TTC549 (cell line): ENCODE results near the gene CIDEA.
"Not testable (repeated sequence)": the region's sequence is repeated elsewhere in the genome, so short reads cannot be mapped to it uniquely, and the experiment has no call there.

ENCODE experiments used
- FAIRE-seq: peaks from 2 replicates; lab custom pipeline; 2012; peaks lifted over from hg19 to GRCh38; lab: Jason Lieb, UNC

The CIDEA gene, protein sequence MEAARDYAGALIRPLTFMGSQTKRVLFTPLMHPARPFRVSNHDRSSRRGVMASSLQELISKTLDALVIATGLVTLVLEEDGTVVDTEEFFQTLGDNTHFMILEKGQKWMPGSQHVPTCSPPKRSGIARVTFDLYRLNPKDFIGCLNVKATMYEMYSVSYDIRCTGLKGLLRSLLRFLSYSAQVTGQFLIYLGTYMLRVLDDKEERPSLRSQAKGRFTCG

DNA sequence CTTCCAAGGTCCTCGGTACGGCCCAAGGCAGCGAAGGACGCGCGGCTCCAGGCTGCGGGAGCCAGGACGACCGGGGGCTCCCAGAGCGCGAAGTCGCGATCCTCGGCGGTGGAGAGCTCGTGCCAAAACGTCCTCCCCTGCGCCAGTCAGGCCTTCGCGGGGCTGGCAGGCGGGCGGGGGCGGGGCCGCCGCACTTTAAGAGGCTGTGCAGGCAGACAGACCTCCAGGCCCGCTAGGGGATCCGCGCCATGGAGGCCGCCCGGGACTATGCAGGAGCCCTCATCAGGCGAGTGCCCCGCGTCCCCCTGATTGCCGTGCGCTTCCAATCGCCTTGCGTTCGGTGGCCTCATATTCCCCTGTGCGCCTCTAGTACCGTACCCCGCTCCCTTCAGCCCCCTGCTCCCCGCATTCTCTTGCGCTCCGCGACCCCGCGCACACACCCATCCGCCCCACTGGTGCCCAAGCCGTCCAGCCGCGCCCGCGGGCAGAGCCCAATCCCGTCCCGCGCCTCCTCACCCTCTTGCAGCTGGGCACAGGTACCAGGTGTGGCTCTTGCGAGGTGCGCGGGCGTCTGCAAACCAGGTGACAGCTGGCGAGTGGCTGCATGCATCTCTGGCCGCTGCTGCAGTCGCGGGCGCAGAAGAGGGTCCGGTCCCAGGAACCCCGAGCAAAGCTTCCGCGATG is at the start of gene CIDEA:
TSS of gene CIDEA (plus strand) at position 226 of the 684 bp plus-strand sequence. CDS start at position 249, 23 bp downstream.
- no peak for FAIRE-seq

DNA sequence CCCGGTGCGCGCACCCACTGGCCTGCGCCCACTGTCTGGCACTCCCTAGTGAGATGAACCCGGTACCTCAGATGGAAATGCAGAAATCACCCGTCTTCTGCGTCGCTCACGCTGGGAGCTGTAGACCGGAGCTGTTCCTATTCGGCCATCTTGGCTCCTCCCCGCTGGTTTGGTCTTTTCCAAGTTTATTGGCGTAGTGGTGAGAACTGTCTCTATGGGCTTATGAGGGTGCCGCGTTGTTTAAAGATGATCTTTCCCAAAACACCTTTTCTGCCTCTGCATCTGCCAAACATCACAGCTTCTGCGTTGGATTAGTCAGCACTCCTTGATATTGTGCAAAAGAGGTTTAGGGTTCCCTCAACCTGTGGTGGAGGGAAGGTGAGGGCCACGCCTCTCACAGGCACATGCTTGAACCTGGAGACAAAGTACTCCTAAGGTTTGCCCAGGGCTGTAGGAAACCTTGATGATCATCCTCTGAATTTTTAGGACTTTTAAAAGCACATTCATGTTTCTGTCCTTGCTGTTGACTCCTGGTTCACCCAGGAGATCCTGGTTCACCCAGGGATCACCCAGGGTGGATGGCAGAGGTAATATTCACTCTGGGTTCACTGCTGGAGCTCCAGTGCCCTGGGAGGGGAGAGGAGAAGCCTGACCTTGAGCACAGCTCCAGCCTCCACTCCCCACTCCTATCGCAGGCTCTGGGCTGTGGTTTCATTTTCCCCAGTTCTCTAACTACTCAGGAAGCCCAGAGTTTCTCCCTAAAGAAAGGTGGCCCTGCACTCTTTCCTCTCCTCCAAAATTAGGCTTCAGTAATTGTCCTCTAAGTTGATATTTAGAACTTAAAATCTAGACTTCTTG is 45.6 kb upstream of the CIDEA start:
- FAIRE-seq: not testable (repeated sequence)

DNA sequence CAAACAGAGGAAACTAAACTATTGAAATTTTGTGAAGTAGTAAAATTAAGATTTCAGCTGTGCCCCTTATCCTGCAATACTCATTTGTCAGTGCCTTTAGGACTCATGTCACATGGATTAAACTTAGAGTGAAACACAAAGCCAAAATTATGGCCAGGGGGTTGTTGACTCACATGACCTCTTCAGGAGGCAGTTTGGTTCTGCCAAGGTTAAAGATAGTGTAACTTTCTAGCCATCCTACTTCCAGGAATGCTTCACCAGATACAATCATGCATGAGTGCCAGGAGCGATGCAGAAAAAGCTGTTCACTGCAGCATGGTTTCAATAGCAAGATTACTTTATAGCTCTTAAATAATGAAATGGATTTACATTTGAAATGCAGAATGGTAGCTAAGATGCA is 41.9 kb upstream of the CIDEA start:
- FAIRE-seq: not testable (repeated sequence)

DNA sequence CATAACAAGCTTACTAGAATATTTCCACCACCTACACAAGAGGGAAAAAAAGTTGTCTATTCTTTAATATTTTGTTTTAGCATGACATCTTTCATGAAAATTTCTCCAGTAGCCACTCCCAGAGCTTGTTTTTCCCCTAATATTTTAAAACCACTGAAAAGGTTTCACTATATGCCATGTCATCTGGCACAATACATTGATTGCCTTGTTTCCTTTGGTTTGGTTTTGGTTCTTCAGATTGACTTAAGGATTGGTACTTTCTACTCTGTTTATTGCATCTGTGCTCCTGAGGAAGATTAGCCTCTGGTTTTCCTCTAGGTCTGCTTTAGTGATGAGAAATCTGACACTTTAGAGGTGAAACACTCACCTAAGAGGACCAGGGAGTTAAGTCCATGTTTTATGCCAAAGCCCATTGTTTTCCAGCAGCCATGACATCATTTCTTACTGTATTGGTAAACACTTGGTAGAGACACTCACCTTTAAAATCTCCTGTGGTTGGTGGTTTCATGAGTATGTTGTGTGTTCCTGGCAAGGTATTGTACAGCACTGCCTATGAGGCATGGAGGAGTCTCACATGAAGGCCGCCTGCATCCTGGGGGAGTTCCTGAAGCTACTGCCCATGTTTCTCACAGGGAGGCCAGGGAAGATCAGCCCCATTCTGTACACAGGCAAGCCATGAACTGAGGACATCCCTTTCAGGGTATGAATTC is 39.7 kb upstream of the CIDEA start:
- FAIRE-seq: not testable (repeated sequence)

DNA sequence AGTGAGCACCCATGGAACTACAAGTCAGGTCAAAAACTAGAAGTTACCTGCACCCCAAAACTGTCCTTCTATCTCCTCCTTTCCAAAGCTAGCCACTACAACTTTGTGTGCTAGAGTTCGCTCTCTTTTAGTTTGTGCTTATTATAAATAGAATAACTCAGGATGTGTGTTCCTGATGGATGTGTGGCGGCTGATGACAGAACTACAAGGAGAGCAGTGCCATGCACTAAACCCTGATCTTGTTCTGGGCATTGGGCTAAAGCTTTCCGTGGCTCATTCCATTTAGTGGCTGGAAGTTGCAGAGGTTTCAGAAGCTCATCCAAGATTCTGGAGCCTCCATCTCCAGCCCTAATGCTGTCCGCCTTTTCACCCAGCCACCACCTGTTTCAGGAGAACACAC is 37.7 kb upstream of the CIDEA start:
- not testable (repeated sequence) for FAIRE-seq

DNA sequence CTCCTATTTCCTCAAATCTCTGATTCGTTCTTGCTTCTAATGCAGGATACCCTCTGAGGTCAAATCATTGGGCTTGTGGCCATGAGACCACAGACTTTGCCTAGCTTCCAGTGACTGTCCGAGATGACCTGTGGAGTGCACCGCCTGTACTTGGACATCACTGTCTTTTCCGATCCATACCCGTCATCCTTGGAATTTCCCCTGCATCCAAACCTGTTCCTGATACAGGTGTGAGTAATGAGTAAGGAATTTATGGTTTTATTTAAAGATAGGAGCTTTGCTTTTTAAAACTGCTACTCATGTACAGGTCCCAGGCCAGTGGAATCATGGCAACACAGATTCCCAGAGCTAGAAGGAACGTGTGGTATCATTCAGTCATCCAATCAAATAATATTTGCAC is 35.6 kb upstream of the CIDEA start:
- not testable (repeated sequence) for FAIRE-seq

DNA sequence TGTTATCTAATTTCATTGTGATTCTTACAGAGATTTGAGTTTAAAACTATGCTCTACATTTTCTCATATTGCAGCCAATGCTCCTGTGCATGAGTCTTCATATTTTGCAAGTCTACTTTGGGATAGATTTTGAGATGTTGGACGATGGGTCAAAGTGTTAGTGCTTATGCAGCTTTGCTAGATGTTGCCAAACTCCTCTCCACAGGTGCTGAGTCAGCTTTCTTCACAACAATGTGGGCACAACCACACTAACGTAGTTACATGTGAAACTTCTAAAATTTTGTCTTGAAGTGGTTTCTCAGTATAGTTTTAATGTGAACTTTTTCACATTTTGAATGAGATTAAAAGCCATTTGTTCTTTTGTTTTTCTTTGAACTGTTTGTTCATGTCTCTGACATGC is 32.1 kb upstream of the CIDEA start:
- not testable (repeated sequence) for FAIRE-seq

DNA sequence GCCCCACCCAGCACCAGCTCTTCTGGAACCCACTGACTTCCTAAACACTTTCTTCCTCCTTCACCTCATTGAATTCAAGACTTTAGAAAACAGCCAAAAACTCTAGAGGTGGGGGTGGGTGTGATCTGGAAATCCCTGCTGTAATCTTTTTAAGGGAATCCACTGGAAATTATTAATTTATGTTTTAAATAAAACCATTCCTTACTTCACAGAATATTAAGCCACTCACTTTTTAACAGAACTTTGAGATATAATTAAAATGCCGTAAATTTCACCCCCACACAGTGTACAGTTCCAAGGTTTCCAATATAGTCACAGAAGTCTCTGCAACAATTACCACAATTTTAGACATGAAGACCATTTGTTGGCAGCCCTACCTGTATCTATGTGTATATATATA is 30.8 kb upstream of the CIDEA start:
- not testable (repeated sequence) for FAIRE-seq

DNA sequence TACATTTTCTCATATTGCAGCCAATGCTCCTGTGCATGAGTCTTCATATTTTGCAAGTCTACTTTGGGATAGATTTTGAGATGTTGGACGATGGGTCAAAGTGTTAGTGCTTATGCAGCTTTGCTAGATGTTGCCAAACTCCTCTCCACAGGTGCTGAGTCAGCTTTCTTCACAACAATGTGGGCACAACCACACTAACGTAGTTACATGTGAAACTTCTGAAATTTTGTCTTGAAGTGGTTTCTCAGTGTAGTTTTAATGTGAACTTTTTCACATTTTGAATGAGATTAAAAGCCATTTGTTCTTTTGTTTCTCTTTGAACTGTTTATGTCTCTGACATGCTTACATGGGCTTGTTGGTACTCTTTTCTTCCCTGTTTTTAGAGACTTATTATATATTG is 27.4 kb upstream of the CIDEA start:
- not testable (repeated sequence) for FAIRE-seq

DNA sequence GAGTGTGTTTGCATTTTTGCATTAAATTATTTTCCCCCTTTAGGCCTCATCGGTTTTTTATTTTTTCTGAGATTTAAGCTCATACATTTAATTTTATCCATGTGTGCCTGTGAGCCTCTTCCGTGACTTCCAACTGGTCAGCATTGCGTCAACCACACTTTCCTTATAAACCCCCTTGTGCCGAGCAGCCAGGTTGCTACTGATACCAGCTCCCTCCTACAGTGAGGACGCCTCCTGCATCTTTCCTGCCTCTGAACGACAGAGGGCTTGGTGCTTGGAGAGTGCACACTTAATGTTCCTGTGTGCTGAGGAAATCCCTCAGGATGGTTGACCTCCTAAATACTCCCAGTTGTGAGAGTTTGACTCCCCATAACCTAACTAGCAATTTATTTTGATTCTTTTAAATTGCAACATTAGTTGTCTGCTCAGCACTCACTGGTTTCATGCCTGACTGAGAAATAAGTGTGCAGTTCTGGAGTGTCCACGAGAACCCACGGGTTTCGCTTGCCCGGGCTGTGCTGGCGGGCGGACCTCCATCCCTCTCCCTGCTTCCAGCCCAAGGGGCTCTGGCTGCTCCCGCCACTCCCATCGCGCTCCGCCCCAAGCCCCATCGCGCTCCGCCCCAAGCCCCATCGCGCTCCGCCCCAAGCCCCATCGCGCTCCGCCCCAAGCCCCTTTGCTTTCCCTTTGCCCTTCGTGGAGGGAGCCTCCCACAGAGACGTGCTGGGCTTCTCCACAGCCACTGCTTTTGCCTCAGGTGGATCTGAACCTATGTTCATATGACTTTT is 26.6 kb upstream of the CIDEA start:
- FAIRE-seq: not testable (repeated sequence)

DNA sequence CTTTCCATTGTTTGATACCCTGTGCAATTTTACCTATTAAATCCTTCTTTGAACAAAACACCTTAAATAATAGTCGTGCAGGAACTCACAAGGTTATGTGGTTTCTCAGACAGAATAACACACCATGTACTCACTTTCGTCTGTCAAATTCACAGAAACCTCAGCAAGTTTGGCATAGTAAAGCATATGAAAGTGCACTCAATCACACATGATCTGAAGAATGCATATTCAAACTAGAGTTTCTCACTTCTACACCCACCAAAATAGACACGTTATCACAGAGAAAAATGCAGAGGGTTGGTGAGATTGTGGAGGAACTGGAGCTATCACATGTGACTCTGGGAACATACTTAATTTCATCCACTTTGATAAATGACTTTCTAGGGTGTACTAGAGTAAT is 25.9 kb upstream of the CIDEA start:
- FAIRE-seq: not testable (repeated sequence)

DNA sequence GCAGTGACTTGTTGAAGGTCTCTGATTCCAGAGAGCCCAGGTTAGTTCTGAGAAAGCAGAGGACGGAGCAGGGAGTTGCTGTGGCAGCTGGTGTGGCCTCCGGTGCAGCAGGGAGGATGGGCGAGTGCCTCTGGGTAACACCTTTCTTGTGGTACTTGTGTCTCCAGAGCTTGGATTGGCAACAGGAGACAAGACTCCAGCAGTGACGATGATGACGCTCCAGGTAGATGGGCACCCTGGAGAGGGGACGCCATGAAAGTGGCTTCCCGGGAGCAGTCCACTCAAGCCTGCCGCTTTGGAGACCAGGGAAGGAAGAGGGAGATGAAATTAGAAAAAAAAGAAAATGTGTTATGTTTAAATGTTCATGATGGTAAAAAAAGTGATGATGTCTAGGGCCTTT is 23.6 kb upstream of the CIDEA start:
- not testable (repeated sequence) for FAIRE-seq

DNA sequence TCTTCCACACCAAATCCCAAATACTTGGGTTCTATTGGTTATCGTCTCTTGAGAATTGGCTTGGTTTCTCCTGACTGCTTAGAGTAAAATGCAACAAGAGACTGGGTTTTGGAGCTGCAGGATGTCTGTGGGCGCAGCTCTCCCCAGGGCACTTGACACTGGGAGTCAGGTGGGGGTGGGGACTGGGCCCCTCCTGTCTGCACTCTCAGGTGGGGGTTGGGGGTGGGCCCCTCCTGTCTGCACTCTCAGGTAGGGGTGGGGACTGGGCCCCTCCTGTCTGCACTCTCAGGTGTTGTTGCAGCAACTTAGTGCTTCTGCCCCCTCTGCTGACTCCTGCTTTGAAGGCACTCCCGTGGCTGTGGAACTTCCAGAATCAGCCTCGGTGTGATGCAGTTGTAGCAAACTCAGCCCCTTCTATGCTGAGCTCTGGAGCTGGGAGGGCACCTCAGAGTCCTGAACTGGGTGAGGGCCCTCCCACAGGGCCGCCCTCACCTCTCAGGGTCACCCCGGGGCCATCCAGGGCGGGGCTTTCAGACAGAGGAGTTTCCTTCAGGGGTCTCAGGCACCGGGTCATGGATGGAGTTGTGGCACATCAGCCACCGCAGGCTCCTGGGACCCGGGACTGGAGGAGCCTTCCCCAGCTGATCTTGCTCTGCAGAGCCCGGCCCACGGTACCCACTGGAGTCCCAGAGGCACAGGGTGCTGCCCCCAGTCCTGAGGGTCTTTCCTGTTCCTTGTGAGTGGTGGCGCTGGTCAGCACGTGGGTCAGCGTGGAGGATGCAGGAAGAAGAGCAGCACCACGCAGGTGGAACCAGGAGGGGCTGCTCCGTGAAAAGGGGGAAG is 22.9 kb upstream of the CIDEA start:
- no peak for FAIRE-seq

DNA sequence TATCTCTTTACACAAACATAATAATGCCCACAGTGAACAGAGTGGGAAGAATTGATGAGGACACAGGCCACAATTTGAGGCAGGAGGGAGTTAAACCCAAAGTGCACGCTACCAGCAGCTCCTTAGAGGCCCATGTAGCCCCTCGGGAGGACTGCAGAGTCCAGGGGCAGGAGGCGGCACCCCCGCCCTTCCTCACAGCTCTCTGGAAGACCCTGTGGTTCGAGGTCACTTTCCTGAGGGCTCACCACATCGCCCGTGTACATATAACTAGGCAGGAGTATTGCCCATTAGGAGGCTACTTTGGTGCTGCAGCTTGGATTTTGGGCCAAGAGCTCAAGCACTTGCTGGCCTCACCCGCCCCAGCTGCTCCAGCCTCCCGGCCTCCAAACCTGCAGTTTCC is 22.2 kb upstream of the CIDEA start:
- no peak for FAIRE-seq

DNA sequence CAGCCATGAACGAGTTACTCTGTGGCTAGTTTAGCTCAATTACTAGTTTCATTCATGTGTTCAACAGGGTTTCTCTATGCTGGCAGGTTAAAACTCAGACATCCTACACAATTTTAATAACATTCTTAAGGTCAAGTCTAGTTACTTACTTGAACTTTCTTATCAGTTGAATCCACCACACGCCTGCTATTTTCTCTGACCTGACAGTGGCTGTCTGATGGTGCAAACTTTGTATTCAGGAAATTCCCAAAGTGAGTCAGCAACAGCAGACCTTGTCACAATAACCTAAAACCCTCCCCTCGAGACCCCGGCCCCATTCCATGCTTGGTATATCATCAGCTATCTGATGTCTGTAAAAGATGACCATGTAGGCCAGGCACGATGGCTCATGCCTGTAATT is 20.8 kb upstream of the CIDEA start:
- FAIRE-seq: no peak

DNA sequence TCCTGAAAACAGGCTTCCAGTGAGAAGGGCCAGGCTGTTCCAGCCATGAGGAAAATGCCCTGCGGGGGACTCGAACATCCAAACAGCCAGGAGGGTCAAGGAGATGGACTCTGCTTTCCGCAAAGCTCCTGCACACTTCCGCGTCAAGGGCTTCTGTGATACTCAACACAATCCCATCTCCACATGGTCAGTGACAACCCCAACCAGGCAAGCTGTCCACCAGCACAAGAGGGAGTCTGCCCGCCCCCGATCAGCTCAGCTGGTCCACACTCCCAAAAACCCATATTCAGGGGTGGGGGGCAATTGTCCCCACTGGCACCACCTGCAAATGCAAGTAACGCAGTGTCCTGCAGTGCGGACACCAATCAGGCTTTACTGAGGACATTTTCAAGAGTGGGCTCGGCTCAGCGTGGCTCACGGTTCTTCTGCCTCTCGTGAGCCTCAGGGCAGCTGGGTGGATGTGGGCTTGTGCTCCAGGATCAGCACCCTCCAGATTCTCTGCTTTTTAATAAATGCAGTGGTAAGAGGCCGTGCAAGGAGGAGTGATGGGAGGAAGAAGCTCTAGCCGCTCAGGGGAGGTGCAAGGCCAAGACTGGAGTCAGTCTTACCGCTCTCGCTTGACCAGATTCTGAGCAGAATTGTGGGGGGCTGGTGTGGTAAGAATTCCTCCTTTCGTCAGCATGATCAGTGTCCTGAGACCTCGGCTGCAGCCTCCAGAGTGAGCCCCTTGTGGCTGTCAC is 19.5 kb upstream of the CIDEA start:
- FAIRE-seq: no peak

DNA sequence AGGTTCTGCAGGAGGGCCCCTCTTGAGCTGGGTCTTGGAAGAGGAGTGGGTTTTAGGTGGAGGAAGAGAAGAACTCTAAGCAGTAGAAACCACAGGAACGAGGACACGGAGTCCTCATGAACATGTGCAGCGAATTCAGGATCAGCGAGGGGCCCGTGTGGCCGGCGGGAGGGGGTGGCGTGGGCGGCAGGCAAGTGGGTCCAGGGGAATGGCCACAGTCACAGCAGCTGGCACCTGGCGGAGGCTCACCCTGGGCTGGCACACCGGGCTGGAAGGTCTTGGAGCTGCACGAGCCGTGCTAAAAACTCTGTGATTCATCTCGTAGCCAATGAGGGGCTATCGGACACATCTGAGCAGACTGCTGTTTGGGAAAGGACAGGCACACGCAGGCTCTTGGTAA is 18.0 kb upstream of the CIDEA start:
- FAIRE-seq: no peak

DNA sequence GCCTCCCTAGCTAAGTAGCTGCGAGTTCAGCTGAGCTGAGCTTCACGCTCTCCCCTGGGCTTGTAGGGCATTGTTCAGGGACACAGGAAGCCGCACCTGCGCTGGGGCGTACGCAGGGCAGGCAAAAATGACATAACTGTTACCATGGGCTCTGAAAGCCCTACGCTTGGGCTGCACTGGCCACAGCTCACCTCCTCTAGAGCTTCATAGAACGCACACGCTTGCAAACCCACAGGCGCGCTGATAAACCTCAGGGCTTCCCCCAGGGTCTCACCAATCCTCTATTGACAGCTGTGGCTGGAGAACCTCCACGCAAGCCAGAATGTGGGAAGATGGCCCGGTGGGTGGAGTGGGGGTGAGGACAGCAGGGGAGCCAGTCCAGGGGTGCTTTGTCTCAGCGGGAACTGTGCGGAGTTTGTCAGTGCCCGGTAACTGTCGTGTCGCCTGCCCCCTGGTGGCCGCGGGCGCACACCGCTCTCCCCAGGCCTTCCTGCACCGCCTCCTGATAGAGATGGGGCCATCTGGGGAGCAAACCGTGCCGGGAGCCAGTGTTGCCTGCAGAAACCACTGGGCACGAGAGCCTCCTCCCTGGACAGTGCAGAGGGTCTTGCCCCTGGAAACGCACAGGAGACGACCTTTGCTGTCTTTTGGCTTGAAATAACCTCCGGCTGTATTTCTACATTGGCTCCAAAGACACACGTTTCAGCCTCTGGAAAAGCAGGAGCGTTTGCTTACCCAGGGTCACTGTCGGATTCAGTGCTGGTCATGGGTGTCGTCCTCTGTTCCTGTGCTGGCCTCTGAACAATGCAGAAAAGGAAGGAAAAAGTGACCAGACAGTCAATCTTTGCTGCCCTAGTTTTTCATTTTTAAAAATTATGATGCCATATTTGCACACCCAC is 17.0 kb upstream of the CIDEA start:
- FAIRE-seq: no peak

DNA sequence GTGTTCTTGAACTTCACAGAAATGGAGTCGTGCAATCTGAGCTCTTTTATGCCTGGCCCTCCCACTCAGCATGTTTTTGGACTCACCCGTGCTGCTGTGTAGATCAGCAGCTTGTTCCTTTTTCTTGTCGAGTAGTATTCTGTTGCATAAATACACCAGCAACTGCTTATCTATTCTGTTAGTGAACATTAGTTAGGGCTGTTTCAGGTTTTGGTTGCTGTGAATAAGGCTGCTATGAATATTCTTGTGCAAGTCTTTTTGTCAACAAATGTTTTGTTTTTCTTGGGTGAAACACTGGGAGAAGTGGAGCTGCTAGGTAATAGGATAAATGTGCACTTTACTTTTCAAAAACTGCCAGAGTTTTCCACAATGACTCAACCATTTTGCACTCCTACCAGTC is 15.3 kb upstream of the CIDEA start:
- FAIRE-seq: no peak
